Endothelial cell of umbilical vein (primary cell): ENCODE data around the gene HLTF.

Source experiments
- EZH2 ChIP-seq: IDR thresholded peaks from 2 replicates; pipeline ENCODE4 v1.6.1; 2012; ENCODE audit warnings: borderline replicate concordance, low read depth, mild to moderate bottlenecking, moderate library complexity, low read length, inconsistent platforms; ENCODE audit not compliant: severe bottlenecking
- FOS ChIP-seq: IDR thresholded peaks from 2 replicates; pipeline ENCODE4 v1.6.1; 2011; ENCODE audit warnings: mild to moderate bottlenecking, low read length, moderate library complexity, borderline replicate concordance; ENCODE audit not compliant: insufficient read depth
- JUN ChIP-seq: IDR thresholded peaks from 2 replicates; pipeline ENCODE4 v1.6.1; 2011; ENCODE audit warnings: borderline replicate concordance, low read depth; ENCODE audit not compliant: insufficient read length, insufficient read depth
- POLR2A ChIP-seq: IDR thresholded peaks from 2 replicates; pipeline ENCODE4 v1.6.1; 2012; ENCODE audit warnings: low read depth, mild to moderate bottlenecking, control low read depth, low read length
- POLR2AphosphoS5 ChIP-seq: IDR thresholded peaks from 2 replicates; pipeline ENCODE4 v1.6.1; 2012; ENCODE audit warnings: low read depth, mild to moderate bottlenecking, control low read depth, low read length, moderate library complexity; ENCODE audit not compliant: insufficient read depth
- TF ChIP-seq, protein P1 (sequence below), 2 donors: IDR thresholded peaks; 1 replicate in 1 of 2; 2 replicates in 1 of 2; pipeline ENCODE4 v1.5.1; 2011; ENCODE audit warnings: low read length in 2 of 2, mild to moderate bottlenecking in 2 of 2, moderate library complexity in 2 of 2, control low read depth in 1 of 2, inconsistent platforms in 1 of 2, low read depth in 1 of 2; ENCODE audit not compliant: insufficient read depth in 1 of 2; ENCODE audit errors: extremely low read depth in 1 of 2
- TF ChIP-seq, protein P2 (sequence below): IDR thresholded peaks from 2 replicates; pipeline ENCODE4 v1.6.1; 2011; ENCODE audit not compliant: insufficient read depth, insufficient read length

DNA sequence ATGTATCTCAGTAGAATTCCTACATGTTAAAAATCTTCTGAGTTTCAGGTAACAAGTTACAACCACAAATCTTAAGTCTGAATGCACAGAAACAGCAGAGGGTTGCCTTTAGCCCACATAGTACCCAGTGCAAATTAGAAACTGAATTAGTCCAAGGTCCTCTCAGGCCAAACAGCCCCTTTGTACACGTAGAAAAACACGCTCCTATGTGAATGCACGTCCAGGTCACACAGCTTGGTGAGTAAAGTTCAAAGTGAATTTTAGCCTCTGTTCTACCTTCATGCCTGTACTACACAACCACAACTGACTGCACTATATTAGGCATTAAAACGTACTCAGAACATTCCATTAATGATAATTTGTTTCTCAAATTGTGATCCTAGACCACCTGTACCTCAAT is 48.6 kb downstream of the HLTF start:
- TF ChIP-seq POLR2A = no peak
- TF ChIP-seq, protein P1, sequence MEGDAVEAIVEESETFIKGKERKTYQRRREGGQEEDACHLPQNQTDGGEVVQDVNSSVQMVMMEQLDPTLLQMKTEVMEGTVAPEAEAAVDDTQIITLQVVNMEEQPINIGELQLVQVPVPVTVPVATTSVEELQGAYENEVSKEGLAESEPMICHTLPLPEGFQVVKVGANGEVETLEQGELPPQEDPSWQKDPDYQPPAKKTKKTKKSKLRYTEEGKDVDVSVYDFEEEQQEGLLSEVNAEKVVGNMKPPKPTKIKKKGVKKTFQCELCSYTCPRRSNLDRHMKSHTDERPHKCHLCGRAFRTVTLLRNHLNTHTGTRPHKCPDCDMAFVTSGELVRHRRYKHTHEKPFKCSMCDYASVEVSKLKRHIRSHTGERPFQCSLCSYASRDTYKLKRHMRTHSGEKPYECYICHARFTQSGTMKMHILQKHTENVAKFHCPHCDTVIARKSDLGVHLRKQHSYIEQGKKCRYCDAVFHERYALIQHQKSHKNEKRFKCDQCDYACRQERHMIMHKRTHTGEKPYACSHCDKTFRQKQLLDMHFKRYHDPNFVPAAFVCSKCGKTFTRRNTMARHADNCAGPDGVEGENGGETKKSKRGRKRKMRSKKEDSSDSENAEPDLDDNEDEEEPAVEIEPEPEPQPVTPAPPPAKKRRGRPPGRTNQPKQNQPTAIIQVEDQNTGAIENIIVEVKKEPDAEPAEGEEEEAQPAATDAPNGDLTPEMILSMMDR (IDR thresholded peaks at IDR 0.05; ENCODE audit: extremely low read depth in 1 of 2, insufficient read depth in 1 of 2, low read depth in 1 of 2, low read length in 2 of 2) = no peak
- TF ChIP-seq, protein P2, sequence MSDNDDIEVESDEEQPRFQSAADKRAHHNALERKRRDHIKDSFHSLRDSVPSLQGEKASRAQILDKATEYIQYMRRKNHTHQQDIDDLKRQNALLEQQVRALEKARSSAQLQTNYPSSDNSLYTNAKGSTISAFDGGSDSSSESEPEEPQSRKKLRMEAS = no peak
- TF ChIP-seq EZH2 = no peak
- TF ChIP-seq FOS = no peak
- no peak for TF ChIP-seq JUN
- no peak for TF ChIP-seq POLR2AphosphoS5
